RPMI7951 (cell line): Measurements from ENCODE around the gene NADSYN1. TPM values are rescaled to one million over a fixed set of nuclear protein-coding genes. Genes with fewer than 3 reads are reported as not detected.

Source experiments
- DNase-seq: peaks from one replicate; pipeline ENCODE4 v3.0.0-alpha.2; 2012; ENCODE audit warnings: low read depth
- total RNA-seq: library from RNA; depleted of rRNA; stranded (reverse); fragments of >200 nt; shearing (Covaris generic); gene quantifications from 2 replicates; pipeline ENCODE4 v1.2.3, GENCODE V29; 2014

The NADSYN1 gene
- total RNA-seq, 1 experiment from 2014 or later: 36.9 TPM

DNA sequence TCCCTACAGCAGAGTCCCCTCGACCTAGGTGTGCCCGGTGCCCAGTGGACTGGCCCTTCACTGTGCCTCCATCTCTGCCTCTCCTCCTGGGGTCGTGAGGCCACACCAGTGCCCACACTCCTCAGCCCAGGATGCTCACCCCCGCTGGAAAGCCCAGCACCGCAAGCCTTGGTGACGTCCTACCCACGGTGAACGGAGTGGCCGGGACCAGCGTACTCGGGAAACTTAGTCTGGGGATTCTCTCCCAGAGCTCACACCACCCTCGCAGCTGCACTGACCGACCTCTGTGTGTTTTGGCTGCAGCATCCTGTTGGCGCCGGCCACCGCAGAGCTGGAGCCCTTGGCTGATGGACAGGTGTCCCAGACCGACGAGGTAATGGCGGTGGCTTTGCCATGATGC, 38.5 kb downstream of the NADSYN1 start:
- no peak for DNase-seq

DNA sequence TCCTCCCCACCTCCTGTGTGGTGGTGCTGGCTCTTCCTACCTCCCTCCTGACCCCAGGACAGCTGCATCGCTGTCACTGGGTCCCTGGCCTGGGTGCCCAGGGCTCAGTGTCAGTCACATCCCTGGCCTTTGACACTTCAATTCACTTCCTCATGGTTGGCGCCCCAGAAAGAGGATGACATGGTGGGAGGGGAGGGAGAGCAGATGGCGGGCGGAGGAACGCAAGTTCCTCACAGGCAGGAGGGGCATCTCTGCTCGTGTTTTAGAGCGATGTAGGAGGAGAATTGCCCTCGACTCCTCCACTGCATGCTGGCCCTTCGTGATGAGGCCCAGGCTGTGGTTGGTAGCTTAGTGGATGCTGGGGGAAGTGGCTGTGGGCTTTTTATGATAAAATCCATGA, 38.9 kb downstream of the NADSYN1 start:
- no peak for DNase-seq

DNA sequence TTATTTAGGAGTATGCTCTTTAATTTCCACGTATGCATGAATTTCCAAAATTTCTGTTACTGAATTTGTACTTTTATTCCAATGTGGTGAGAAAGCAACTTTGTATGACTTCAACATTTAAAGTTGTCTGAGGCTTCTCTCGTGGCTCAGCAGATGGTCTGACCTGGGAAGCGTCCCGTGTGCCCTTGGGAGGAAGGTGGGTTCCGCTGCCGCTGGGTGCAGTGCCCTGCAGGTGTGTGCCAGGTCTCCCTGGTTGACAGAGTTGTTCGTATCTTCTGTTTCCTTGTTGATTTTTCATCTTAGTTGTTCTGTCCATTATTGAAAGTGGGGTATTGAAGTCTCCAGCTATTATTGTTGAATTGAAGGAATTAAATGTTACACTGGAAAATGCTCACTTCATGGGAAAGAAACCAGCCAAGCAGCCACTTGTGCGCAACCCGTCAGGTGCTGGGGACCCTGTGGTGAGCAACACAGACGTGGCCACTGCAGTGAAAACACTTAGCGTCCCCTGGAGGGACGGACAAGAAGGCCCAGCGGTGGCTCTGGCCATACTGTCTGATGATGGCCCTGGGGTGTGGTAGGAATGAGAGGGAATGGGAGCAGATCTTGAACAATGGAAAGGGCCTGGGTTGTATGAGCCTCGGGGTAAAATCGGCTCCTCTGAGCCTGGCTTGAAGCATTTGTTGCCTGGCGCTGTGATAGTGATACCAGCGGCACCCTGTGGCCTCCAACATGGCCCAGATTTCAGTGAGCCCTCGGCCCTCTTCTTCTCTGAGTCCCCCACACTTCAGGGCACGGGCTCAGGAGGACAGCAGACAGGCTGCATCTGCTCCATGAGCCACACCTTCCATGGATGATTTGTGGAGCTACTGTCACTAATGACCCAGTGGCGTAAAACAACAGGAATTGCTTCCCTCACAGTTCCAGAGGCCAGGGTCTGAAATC, 42.6 kb downstream of the NADSYN1 start:
- no peak for DNase-seq

DNA sequence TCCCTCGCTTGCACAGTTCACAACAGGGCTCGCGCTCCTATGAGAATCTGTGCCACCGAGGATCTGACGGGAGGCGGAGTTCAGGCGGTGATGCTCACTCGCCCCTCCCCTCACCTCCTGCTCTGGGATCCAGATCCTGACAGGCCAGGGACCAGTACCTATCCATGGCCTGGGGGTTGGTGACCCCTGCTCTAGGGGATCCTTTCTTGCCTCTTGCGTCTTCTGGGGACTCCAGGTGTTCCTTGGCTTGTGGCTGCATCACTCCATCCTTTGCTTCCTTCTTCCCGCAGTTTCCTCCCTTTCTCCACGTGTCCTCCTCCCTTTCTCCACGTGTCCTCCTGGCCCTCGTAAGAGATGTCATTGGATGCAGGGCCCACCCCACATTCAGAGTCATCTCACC, 43.4 kb downstream of the NADSYN1 start:
- no peak for DNase-seq

DNA sequence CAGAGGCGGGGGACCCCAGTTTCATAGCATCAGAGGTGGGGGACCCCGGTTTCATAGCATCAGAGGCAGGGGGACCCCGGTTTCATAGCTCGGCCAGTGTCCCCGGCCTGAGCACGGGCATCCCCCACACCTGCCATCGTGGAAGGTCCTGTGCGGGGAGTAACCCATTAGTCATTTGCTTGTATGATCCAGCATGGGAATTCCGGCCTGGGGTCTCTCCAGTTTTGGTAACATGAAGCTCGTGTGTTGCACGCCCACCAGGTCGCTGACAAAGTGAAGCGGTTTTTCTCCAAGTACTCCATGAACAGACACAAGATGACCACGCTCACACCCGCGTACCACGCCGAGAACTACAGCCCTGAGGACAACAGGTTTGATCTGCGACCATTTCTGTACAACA, 45.1 kb downstream of the NADSYN1 start:
- no peak for DNase-seq

DNA sequence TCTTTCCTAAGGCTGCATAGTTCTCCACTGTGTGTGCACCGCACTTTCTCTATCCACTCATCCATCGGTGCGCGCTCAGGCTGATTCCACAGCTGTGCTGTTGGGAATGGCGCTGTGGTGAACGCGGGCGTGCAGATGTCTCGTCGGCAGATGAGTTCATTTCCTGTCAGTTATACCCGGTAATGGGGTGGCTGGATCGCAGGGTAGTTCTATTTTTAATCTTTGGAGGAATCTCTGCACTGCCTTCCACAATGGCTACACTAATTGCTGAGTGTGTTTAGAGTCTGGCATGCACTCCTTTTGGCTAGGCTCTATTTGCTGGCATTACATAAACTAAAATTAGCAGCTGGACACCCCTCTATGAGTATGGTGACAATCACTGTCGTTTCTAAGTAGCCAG, 46.1 kb downstream of the NADSYN1 start:
- DNase-seq: peak; percentile 85

DNA sequence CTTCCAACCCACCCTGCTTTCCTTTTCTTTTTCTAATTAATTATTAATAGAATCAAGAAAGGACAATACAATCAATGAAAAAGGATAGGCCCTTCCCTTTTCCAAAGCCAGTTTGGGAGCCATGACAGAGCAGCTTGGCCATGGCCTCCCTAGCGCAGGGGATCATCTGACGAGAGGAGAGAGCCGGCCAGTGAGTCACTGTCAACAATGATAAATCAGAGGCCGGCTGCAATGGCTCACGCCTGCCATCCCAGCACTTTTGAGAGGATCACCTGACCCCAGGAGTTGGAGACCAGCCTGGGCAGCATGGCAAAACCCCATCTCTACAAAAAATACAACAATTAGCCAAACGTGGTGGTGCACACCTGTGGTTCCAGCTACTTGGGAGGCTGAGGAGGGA, 46.5 kb downstream of the NADSYN1 start:
- peak; percentile 67 for DNase-seq

DNA sequence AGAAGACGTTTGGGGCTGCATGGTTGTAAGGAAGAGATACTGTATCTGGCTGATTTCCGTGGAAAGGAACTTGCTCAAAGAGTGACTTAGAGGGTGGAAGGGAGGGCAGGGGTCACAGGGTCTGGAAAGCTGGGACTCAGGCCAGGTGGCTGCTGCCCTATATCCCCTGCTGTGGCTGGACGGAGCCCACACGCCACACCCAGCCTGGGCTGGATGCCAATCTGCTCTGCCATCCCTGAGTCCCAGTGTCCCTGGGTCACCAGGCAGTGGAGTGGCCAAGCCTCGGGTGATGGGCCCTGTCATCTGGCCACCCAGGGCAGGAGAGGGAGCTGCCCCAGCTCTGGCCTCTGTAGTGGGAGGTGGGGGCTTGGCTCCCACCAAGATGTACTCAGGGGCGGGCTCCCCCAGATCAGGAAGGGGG, 47.6 kb downstream of the NADSYN1 start:
- peak; percentile 61 for DNase-seq

DNA sequence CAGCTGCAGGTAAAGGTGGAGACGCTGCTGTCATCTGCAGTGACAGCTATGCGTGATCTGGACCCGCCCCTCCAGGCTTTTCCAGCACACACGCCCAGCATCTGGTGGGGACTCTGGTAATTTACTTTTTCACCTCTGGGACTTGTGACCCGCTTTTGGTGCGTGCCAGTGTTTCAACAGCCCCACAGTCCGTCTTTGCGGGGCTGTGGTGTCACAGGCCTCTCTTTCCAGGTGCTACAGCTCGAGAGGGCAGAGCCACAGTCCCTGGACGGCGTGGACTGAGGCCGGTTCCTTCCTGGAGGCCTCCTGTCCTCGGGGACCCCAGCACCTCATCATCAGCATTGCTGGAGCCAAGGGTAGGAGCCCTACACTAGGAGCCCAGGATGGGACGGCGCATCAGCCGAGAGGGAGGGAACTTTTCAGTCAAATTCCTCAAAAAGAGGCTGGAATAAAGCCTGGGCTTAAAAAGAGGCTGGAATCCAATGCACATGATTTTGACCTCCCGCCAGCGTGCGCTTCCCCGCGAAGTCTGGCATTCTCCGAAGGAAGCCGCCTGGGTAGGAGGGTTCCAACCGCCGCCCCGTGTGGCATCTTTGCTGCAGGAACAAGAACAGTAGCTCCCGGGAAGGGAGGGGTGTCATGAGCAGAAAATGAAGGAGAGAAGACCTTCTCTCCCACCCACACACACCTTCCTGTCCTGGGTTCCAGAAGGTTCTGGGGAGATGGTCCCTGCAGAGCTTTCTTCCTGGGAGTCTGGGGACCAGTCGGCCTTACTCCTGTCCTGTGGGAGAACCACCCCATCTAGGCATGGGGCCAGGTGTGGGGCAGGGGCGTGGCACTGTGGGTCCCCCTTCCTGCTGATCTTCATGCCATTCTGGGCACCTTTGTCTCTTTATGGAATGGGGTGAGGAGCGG, 48.3 kb downstream of the NADSYN1 start:
- no peak for DNase-seq

DNA sequence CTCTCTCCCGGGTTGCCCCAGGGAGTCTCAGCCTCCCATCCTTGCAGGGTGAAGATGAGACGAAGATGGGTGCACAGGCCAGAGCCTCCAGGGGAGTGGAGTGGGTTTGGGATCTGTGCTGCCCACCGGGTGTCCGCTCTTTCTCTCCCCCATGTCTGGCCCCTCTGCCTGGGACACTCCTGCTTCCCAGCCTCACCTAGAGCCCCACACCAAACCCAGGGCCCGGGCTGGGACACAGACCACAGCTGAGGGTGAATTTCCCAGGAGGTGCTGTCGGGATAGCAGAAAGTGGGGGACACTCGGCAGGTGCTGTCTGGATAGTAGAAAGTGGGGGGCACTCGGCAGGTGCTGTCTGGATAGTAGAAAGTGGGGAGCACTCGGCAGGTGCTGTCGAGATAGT, 49.0 kb downstream of the NADSYN1 start:
- no peak for DNase-seq

DNA sequence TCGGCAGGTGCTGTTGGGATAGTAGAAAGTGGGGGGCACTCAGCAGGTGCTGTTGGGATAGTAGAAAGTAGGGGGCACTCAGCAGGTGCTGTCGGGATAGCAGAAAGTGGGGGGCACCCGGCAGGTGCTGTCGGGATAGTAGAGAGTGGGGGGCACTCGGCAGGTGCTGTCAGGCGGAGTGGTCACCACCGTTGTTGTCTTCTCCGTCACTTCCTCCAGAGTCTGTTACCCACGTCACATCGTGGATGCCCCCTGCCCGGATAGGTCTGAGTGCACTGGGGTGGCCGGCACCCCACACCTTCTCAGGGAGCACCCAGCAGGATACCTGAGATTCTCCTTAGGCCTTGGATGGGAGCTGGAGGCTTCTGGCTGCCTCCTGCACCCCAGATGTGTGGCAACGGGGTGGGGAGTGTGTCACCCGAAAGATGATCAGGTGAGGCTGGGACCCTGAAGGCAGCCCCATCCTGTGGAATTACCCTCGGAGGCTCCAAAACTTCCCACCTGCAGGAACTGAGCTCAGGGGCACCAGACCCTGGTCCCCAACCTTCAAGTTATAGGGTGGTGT, 50.0 kb downstream of the NADSYN1 start:
- DNase-seq: no peak

DNA sequence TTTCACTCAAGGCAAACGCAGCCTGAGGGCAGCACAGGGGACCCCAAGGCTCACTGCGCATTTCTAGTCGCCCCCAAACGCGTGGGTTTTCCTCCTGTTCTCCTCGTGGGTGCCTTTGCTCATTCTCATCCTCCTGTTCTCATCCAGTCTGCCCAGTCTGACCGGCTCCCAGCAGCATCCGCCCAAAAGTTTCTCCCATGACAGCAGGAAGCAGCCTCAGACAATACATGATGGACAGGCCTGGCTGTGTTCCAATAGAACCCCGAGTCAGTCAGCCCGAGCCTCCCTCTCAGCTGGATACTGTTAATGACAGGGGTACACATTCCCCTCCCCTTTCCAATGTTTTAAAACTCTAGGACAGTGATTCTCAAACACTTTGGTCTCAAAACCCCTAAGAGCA, 51.5 kb downstream of the NADSYN1 start:
- no peak for DNase-seq

DNA sequence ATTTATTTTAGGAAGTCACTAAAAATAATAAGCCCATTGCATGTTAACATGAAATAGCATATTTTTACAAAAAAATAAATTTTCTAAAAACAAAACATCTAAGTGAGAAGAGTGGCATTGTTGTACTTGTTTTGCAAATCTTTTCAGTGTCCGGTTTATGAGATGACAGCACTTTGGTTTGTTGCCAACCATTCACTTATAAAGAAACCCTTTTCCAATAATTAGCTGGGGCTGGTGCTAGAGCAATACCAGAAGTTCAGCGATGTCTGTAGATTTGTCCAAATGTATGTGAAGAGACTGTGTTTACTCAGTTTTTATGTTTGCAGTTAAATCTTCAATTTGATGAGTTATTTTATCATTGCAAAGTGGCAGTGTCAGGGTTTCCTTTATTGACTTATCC, 52.0 kb downstream of the NADSYN1 start:
- DNase-seq: no peak

DNA sequence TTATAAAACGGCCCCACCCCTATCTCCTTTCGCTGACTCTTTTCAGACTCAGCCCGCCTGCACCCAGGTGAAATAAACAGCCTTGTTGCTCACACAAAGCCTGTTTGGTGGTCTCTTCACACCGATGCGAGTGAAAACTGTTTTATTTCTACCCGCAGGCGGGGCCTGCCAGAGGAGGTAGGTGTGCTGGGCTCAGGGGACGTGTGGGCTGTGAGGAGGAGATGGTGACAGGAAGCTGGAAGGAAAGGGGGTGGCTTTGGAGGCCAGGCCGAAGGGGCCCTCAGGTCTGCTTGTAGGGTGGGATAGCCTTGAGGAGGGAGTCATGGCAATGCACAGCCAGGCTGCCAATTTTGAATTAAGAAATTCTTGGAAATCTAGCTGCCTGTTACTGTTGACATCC, 52.8 kb downstream of the NADSYN1 start:
- no peak for DNase-seq

DNA sequence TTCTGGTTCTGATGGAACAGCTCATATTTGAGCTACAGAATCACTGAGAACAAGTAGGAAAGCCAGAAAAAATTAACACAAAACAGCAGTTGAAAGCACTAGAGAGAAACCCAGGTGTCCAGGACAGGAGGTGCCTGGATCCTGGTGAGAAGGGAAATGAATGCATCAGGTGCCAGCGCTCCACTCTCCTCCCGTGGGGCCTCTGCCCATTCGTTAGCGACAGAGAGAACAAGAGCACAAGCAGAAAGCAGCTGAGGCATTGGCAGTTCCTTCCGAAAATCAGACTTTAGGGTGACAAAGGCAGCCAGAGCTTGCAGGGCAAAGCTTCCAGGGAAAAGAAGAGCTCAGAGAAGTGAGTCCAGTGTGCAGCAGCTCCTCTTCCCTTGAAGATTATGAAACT, 54.1 kb downstream of the NADSYN1 start:
- no peak for DNase-seq

DNA sequence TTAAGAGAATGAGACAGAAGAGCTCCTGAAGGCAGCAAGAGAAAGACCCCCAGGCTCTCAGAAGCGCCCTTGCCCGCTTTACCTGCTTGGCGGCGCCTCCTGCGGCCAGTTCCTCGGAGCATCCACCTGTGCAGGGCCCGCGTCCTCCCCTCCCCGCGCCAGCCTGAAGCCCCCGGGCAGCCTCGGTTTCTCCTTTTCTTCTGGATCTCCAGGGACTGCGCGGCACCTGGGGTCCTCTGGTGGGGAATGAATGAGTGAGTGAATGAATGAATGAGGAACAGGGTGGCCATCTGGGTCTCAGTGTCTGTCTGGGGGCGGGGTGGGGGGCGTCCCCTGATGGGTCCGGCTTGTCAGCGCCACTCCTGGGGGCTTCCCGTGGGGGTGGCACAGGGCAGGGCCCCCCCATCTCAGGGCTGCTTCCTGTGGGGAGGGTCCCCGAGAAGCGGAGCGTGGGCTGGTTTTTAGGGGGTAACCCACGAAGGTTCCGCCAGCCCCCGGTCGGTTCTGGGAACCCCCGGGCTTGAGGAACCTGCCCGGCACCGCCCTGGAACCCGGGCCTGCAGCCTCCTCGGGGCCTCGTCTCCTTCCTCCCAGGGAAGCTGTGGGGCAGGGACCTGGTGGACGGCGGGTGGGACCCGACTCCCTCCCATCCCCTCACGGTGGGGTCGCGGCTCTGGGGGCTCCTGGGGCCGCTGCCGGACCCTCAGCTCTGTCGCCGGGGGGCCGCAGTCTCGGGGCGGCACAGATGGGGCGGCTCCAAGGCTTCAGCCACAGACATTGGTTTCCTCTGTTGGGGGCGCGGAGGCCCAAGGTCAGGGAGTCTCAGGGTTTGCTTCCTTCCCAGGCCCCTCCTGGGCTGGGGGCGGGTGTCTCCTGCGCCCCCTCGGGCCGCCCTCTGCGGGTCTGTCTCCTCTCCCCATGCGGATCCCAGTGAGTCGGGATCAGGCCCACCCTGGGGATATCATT, 65.8 kb downstream of the NADSYN1 start:
- no peak for DNase-seq

DNA sequence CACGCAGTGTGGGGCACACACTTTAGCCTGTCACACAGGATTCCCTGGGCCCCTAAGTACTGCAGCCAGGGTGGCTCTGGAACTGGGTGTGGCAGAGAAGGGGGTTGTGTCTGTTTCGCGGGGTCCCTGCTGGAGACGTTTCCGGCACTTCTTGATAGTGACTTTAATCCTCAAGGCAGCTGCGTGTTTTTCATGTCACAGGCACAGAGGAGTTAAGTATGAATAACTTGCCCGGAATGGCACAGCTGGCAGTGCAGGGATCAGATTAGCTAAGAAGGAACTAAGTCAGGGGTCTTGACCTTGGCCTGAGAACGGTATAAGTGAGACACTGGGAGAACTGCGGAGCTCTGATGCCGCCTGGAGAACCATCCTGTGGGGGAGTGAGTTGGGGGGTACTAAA, 66.5 kb downstream of the NADSYN1 start:
- DNase-seq: no peak

DNA sequence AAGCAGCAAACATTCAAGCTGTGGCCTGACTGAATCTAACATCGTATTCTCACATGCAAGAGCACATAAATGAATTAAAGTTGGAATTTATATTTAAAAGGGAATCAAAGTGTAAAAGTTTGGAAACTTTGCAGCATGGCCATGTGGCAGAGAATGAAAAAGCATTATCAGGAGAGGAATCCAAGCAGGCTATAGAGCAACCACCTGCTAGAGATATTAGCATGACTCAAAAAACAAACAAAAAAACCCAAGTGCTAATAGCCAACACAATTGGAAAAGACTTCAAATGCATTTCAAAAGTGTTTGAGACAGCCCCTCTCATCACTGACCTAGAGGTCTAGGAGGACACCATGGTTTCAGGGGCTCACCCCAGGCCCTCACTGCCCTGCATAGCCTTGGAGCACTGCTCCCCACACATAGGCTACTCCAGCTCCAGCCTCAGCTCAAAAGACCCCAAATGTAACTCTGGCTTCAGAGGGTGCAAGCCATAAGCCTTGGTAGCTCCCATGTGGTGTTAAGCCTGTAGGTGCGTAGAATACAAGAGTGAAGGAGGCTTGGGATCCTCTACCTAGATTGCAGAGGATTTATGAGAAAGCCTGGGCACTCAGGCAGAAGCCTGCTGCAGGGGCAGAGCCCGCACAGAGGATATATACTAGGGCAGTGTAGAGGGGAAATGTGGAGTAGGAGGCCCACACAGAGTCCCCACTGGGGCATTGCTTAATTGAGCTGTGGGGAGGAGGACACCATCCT, 72.4 kb downstream of the NADSYN1 start:
- DNase-seq: no peak

DNA sequence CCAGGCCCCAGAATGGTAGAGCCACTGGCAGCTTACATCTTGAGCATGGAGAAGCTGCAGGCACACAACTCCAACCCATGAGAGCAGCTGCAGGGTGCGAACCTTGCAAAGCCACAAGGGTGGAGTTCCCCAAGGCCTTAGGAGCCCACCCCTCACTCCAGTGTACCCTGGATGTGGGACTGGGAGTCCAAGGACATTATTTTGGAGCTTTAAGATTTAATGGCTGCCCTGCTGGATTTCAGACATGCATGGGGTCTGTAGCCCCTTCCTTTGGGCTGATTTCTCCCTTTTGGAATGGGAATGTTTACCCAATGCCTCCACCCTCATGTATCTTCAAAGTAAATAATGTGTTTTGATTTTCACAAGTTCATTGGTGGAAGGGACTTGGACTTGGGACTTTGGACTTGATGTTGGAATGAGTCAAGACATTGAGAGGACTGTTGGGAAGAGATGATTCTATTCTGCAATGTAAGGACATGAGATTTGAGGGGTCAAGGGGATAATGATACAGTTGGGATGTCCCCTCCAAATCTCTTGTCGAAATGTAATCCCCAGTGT, 73.0 kb downstream of the NADSYN1 start:
- no peak for DNase-seq
